OCI-LY7 (cell line): Measurements from ENCODE around the gene PRAC2. TPM values are rescaled to one million over a fixed set of nuclear protein-coding genes. Genes with fewer than 3 reads are reported as not detected.

ENCODE experiments used
- BruUV-seq: library from RNA; stranded (reverse); fragments of 400-500 nt; replicated peaks from 2 replicates; lab custom pipeline; 2021; lab: Mats Ljungman, UMichigan
- CTCF ChIA-PET: fragments of 300-600 bp; sonication (Branson Sonifier 250); formaldehyde crosslinking; loops from one replicate; lab custom pipeline; 2022; ENCODE audit warnings: antibody characterized with exemption; ENCODE audit not compliant: unreplicated experiment; lab: Charles Lee
- POLR2A ChIA-PET: fragments of 300-600 bp; sonication (Branson Sonifier 250); formaldehyde crosslinking; loops from one replicate; lab custom pipeline; 2022; ENCODE audit warnings: antibody characterized with exemption; lab: Charles Lee
- DNase-seq: peaks from one replicate; pipeline ENCODE4 v3.0.0-alpha.2; 2015; ENCODE audit warnings: low spot score
- H2AFZ ChIP-seq: fragments of 200-600 bp; sonication (generic), shearing (Covaris generic); 2 replicates; pipeline ENCODE4 v1.6.1; 2014; ENCODE audit warnings: mild to moderate bottlenecking, antibody characterized with exemption, low read length, moderate library complexity
- H3K27ac ChIP-seq: fragments of 200-600 bp; sonication (generic); 2 replicates; pipeline ENCODE4 v1.5.1; 2014; ENCODE audit warnings: mixed run types, low read depth, mild to moderate bottlenecking, moderate library complexity, low read length, inconsistent platforms; ENCODE audit not compliant: poor library complexity, severe bottlenecking
- H3K36me3 ChIP-seq: fragments of 200-600 bp; sonication (generic); 2 replicates; pipeline ENCODE4 v1.6.1; 2014; ENCODE audit warnings: mild to moderate bottlenecking, antibody characterized with exemption, low read length, moderate library complexity, mixed read lengths; ENCODE audit not compliant: insufficient read depth
- H3K4me1 ChIP-seq: fragments of 200-600 bp; sonication (generic); 2 replicates; pipeline ENCODE4 v1.5.1; 2014; ENCODE audit warnings: mild to moderate bottlenecking, low read length; ENCODE audit not compliant: insufficient read depth, poor library complexity, severe bottlenecking
- H3K4me2 ChIP-seq: fragments of 200-600 bp; sonication (generic); 2 replicates; pipeline ENCODE4 v1.6.1; 2014; ENCODE audit warnings: mild to moderate bottlenecking, low read length
- H3K4me3 ChIP-seq: fragments of 200-600 bp; sonication (generic); 2 replicates; pipeline ENCODE4 v1.5.1; 2014; ENCODE audit warnings: mild to moderate bottlenecking, low read depth, low read length; ENCODE audit not compliant: poor library complexity, severe bottlenecking
- H3K79me2 ChIP-seq: fragments of 200-600 bp; sonication (generic); 2 replicates; pipeline ENCODE4 v1.6.1; 2016; ENCODE audit warnings: low read depth, mild to moderate bottlenecking, low read length, moderate library complexity, mixed read lengths; ENCODE audit not compliant: insufficient read depth
- H3K9me2 ChIP-seq: fragments of 200-600 bp; sonication (generic); 2 replicates; pipeline ENCODE4 v1.6.1; 2016; ENCODE audit warnings: mild to moderate bottlenecking, low read length, mixed read lengths; ENCODE audit not compliant: insufficient read depth
- H3K9me3 ChIP-seq: fragments of 200-600 bp; sonication (generic); 2 replicates; pipeline ENCODE4 v1.6.1; 2014; ENCODE audit warnings: mild to moderate bottlenecking, mixed run types, low read length, mixed read lengths
- H4K20me1 ChIP-seq: fragments of 200-600 bp; sonication (generic); 2 replicates; pipeline ENCODE4 v1.6.1; 2014; ENCODE audit warnings: mild to moderate bottlenecking, antibody characterized with exemption, low read length, moderate library complexity, mixed read lengths; ENCODE audit not compliant: insufficient read depth
- CTCF ChIP-seq: fragments of 200-600 bp; sonication (generic); conservative IDR thresholded peaks from 2 replicates; pipeline ENCODE4 v1.5.1; 2014; ENCODE audit warnings: mild to moderate bottlenecking, antibody characterized with exemption, low read length, moderate library complexity, mixed read lengths
- EZH2phosphoT487 ChIP-seq: fragments of 200-600 bp; sonication (generic); IDR thresholded peaks from 2 replicates; pipeline ENCODE4 v1.6.1; 2018; ENCODE audit warnings: low read depth, borderline replicate concordance, mild to moderate bottlenecking, mixed run types, antibody characterized with exemption, low read length, moderate library complexity, mixed read lengths
- intact Hi-C: fragments of 100-400 bp; cut with micrococcal nuclease; formaldehyde crosslinking; loops from one replicate; pipeline ENCODE4 v1.10.0; 2022; ENCODE audit not compliant: unreplicated experiment
- total RNA-seq, 2 experiments: library from RNA; depleted of rRNA in 1 of 2; stranded (reverse); fragments of >200 nt in 1 of 2; shearing (Covaris generic) in 1 of 2; gene quantifications; 2 replicates each; pipeline ENCODE4 v1.2.3, GENCODE V29; 2014 to 2022

Gene PRAC2
- total RNA-seq, 2 experiments from 2014 or later: not detected

- Histone ChIP-seq H2AFZ (no peak overlapping the region), H3K9me2 (no peaks in the 10 kb centered on the region), H4K20me1 (no peaks in the 10 kb centered on the region), H3K79me2 (no peaks in the 10 kb centered on the region), H3K9me3 (no peaks in the 10 kb centered on the region), H3K36me3 (no peaks in the 10 kb centered on the region), H3K27ac (no peak overlapping the region), H3K4me3 (no peak overlapping the region), H3K4me2 (no peak overlapping the region), H3K4me1 (no peaks in the 10 kb centered on the region)
- BruUV-seq: no TSS peak
- ChIA-PET POLR2A (no interaction called here), CTCF (no interaction called here)
- intact Hi-C loops: no loop called here
- TF ChIP-seq CTCF: no peak
- no peak for TF ChIP-seq EZH2phosphoT487
- DNase-seq: no peak
Observed at GRCh38 chr17:48756830-48757251, 33.9 kb downstream of the PRAC2 start.

- BruUV-seq: no TSS peak
- TF ChIP-seq EZH2phosphoT487: no peak
- no peak for TF ChIP-seq CTCF
- Histone ChIP-seq H3K79me2 (no peaks in the 10 kb centered on the region), H3K9me2 (no peaks in the 10 kb centered on the region), H3K4me1 (no peaks in the 10 kb centered on the region), H2AFZ (no peak overlapping the region), H3K9me3 (no peaks in the 10 kb centered on the region), H4K20me1 (no peaks in the 10 kb centered on the region), H3K4me3 (no peak overlapping the region), H3K4me2 (no peak overlapping the region), H3K27ac (no peak overlapping the region), H3K36me3 (no peaks in the 10 kb centered on the region)
- intact Hi-C loops: no loop called here
- ChIA-PET CTCF (no interaction called here), POLR2A (no interaction called here)
- DNase-seq: no peak
Observed at GRCh38 chr17:48757524-48757961, 34.6 kb downstream of the PRAC2 start.

GRCh38 chr17:48759288-48759687, 36.3 kb downstream of the PRAC2 start:
- Histone ChIP-seq H3K4me1 (no peaks in the 10 kb centered on the region), H3K79me2 (no peaks in the 10 kb centered on the region), H3K36me3 (no peaks in the 10 kb centered on the region), H3K9me2 (no peaks in the 10 kb centered on the region), H3K27ac (no peak overlapping the region), H2AFZ (no peak overlapping the region), H3K4me2 (no peak overlapping the region), H4K20me1 (no peaks in the 10 kb centered on the region), H3K9me3 (no peaks in the 10 kb centered on the region), H3K4me3 (no peak overlapping the region)
- ChIA-PET POLR2A (no interaction called here), CTCF (no interaction called here)
- no peak for TF ChIP-seq CTCF
- TF ChIP-seq EZH2phosphoT487: no peak
- DNase-seq: no peak
- no TSS peak for BruUV-seq
- intact Hi-C loops: no loop called here
